AG04449 (cell line): ENCODE measurements around the gene NCLN.

Source experiments
- CTCF ChIA-PET: fragments of 350-600 bp; formaldehyde crosslinking; extraction: SDS; loops from one replicate; lab custom pipeline; 2021; ENCODE audit warnings: antibody characterized with exemption; lab: Yijun Ruan, JAX
- POLR2A ChIA-PET: fragments of 400-600, 350-600 bp; formaldehyde crosslinking; extraction: SDS; loops from one replicate; lab custom pipeline; 2020; ENCODE audit warnings: antibody characterized with exemption, inconsistent platforms; lab: Yijun Ruan, JAX
- DNase-seq: peaks from one replicate; pipeline ENCODE4 v3.0.0-alpha.2; 2010; ENCODE audit warnings: low read depth, low spot score
- H3K4me3 ChIP-seq: 2 replicates; pipeline ENCODE4 v1.5.1; 2011; ENCODE audit warnings: low read depth, mild to moderate bottlenecking, control low read depth, low read length
- CTCF ChIP-seq: IDR thresholded peaks from one replicate; pipeline ENCODE4 v1.5.1; 2011; ENCODE audit warnings: mild to moderate bottlenecking, moderate library complexity, low read length, control low read depth, inconsistent platforms; ENCODE audit not compliant: insufficient read depth; ENCODE audit errors: missing control alignments

NCLN gene

DNA sequence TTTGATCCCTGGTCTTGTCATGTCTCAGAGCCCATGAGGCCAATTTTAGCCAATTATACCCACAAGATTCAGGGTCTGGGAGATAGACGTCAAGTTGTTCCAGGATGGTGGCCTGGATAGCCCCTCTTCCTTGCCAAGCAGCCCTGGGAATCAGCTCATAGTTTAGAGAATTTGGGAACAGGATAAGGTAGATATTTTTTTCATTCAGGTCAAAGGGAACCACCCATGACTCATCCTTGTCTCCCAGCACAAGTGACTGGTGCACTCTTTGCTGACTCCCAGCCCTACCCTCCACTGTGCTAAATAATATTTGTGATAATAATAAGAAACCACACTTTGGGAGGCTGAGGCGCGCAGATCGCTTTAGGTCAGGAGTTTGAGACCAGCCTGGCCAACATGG lies 24.3 kb upstream of the NCLN start:
- H3K4me3 ChIP-seq, result no peak overlapping the region
- no peak for TF ChIP-seq CTCF
- no peak for DNase-seq
- POLR2A ChIA-PET, result no interaction called here
- CTCF ChIA-PET, result interaction anchor here (0.6 to 13.5 kb wide), 21 partner anchors 9 to 273 kb away, joined by 3 to 282 read pairs (median 5); no protein-coding TSS in a partner anchor

DNA sequence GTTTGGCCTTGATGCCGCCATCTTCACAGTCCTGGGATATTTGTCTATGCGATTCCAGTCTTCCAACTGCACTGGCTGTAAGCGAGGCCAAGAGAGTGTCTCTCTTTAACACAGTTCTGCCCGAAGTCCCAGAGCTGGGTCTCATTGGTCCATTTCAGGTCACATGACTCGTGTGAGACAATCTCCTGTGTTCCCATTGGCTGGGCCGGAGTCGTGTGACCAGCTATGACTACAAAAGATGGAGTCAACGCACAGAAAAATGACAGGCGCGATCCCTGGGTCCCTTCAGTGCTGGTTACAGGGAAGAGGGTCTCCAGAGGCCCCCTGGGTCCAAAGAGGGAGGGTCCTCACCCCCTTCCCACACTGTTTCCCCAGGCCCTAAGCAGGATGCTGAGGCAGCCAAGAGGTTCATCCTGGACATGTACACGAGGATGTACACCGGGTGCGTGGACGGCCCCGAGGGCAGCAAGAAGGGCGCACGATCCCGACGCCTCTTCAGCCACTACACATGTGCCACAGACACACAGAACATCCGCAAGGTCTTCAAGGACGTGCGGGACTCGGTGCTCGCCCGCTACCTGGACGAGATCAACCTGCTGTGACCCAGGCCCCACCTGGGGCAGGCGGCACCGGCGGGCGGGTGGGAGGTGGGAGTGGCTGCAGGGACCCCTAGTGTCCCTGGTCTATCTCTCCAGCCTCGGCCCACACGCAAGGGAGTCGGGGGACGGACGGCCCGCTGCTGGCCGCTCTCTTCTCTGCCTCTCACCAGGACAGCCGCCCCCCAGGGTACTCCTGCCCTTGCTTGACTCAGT lies 23.1 kb upstream of the NCLN start:
- no peak for TF ChIP-seq CTCF
- CTCF ChIA-PET, result interaction anchor here (0.8 to 13.5 kb wide), 16 partner anchors 9 to 274 kb away, joined by 3 to 282 read pairs (median 6); no protein-coding TSS in a partner anchor
- no peak overlapping the region for H3K4me3 ChIP-seq
- POLR2A ChIA-PET, result no interaction called here
- no peak for DNase-seq

DNA sequence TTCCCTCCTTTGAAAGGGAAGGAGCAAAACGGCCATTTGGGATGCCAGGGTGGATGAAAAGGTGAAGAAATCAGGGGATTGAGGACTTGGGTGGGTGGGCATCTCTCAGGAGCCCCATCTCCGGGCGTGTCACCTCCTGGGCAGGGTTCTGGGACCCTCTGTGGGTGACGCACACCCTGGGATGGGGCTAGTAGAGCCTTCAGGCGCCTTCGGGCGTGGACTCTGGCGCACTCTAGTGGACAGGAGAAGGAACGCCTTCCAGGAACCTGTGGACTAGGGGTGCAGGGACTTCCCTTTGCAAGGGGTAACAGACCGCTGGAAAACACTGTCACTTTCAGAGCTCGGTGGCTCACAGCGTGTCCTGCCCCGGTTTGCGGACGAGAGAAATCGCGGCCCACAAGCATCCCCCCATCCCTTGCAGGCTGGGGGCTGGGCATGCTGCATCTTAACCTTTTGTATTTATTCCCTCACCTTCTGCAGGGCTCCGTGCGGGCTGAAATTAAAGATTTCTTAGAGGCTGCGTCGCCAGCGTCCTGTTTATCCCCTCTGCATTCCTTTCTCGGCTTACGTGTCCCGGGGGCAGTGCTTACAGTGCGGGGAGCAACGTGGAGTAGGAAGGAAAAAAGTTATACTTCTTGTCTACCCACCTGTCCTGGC lies 22.4 kb upstream of the NCLN start:
- peak; percentile 90 for TF ChIP-seq CTCF
- no peak for DNase-seq
- CTCF ChIA-PET, result interaction anchor here (0.6 to 13.5 kb wide), 24 partner anchors 8 to 209 kb away, joined by 3 to 282 read pairs (median 4); no protein-coding TSS in a partner anchor
- POLR2A ChIA-PET, result no interaction called here
- no peak overlapping the region for H3K4me3 ChIP-seq

DNA sequence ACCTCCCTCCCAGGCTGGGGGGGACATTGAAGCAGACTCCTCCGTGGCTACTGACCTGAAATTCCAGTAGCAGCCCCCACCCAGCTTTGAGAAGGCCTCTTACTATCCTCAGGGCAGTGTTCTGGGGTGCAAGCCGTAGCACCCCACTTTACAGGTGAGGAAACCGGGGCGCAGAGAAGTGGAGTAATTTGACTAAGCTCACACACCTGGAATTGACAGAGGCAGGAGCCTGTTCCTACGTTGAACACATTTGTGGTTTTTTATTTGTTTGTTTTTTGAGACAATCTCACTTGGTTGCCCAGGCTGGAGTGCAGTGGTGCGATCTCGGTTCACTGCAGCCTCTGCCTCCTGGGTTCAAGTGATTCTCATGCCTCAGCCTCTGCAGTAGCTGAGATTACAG lies 21.8 kb upstream of the NCLN start:
- CTCF ChIA-PET, result interaction anchor here (0.6 to 13.5 kb wide), 26 partner anchors 8 to 209 kb away, joined by 3 to 282 read pairs (median 4); no protein-coding TSS in a partner anchor

DNA sequence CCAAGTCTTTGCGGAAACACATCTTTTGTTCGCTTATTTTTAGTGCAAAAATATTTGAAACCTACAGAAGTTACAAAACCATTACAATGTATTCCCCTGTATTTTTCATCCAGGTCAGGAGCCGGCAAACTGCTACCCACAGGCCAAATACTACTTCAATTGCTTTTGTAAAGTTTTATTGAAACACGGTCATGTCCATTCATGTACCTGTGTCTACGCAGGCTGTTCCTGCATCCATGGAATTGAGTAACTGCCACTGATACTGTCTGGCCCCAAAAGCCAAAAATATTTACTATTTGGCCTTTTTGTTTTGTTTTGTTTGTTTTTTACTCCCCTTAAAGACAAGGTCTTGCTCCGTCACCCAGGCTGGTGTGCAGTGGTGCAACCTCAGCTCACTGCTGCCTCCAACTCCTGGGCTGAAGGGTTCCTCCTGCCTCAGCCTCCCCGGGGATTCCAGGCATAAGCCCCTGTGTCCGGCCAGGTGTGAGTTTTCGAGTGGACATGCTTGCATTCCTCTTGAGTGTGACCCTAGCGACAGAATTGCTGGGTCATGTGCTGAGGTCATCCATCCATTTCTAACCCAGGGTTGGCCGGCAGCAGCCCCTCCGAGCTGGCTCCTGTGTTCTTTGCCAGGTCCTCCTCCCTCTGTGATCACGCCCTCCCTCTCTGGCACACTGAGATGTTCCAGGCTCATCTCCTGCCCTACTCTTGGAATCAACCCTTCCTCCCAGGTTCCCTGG lies 18.0 kb upstream of the NCLN start:
- H3K4me3 ChIP-seq, result no peak overlapping the region
- ChIA-PET CTCF (interaction anchor here (10.8 to 13.5 kb wide), 2 partner anchors 38 to 213 kb away, joined by 127 to 282 read pairs; no protein-coding TSS in a partner anchor), POLR2A (no interaction called here)
- no peak for TF ChIP-seq CTCF
- no peak for DNase-seq

More for the DNA sequence above, 21.8 kb upstream of the NCLN start:
- no peak for TF ChIP-seq CTCF
- no peak for DNase-seq
- H3K4me3 ChIP-seq, result no peak overlapping the region
- POLR2A ChIA-PET, result no interaction called here
